Keratinocyte (primary cell): Measurements from ENCODE around the gene ZSCAN5A. TPM values are rescaled to one million over a fixed set of nuclear protein-coding genes. Genes with fewer than 3 reads are reported as not detected.
A peak's percentile ranks its signal among the peaks of the same experiment; 100 is the strongest.
"Not testable (repeated sequence)": the region's sequence is repeated elsewhere in the genome, so short reads cannot be mapped to it uniquely, and the experiment has no call there.

Experiments
- DNase-seq: peaks from one replicate; pipeline ENCODE4 v3.0.0-alpha.2; 2011; ENCODE audit warnings: low read depth, missing footprints, low spot score
- FAIRE-seq: peaks from 2 replicates; lab custom pipeline; 2011; peaks lifted over from hg19 to GRCh38; lab: Jason Lieb, UNC
- H2AFZ ChIP-seq: 2 replicates; pipeline ENCODE4 v1.6.0; 2012; ENCODE audit warnings: low read length, control low read depth, inconsistent platforms; ENCODE audit not compliant: control insufficient read depth
- H3K27ac ChIP-seq: 2 replicates; pipeline ENCODE4 v1.5.1; 2011; ENCODE audit warnings: low read length; ENCODE audit not compliant: control insufficient read depth, insufficient read depth
- H3K27me3 ChIP-seq: 3 replicates; pipeline ENCODE4 v1.6.0; 2011; ENCODE audit warnings: low read length; ENCODE audit not compliant: control insufficient read depth, insufficient read depth; ENCODE audit errors: extremely low read depth
- H3K36me3 ChIP-seq, 2 experiments: 2 replicates in 1 of 2; 3 replicates in 1 of 2; pipeline ENCODE4 v1.5.1; 2011; ENCODE audit warnings: low read length in 2 of 2, mild to moderate bottlenecking in 1 of 2; ENCODE audit not compliant: control insufficient read depth in 2 of 2, insufficient read depth in 2 of 2; ENCODE audit errors: extremely low read depth in 1 of 2
- H3K4me1 ChIP-seq: 3 replicates; pipeline ENCODE4 v1.5.1; 2011; ENCODE audit warnings: low read length; ENCODE audit not compliant: control insufficient read depth, insufficient read depth; ENCODE audit errors: extremely low read depth
- H3K4me2 ChIP-seq: 3 replicates; pipeline ENCODE4 v1.6.0; 2011; ENCODE audit warnings: low read depth, low read length; ENCODE audit not compliant: control insufficient read depth, insufficient read depth; ENCODE audit errors: extremely low read depth
- H3K4me3 ChIP-seq, 3 experiments: fragments of 200-600 bp in 1 of 3; sonication (generic) in 1 of 3; 2 replicates in 2 of 3; 3 replicates in 1 of 3; pipeline ENCODE4 v1.5.1; 2011 to 2016; ENCODE audit warnings: low read length in 3 of 3, mild to moderate bottlenecking in 3 of 3, control low read depth in 2 of 3, inconsistent platforms in 1 of 3, low read depth in 1 of 3, mixed read lengths in 1 of 3, mixed run types in 1 of 3, moderate library complexity in 1 of 3; ENCODE audit not compliant: control insufficient read depth in 2 of 3, insufficient read depth in 2 of 3; ENCODE audit errors: extremely low read depth in 1 of 3
- H3K79me2 ChIP-seq: 2 replicates; pipeline ENCODE4 v1.6.0; 2012; ENCODE audit warnings: low read length; ENCODE audit not compliant: control insufficient read depth, insufficient read depth
- H3K9ac ChIP-seq: 3 replicates; pipeline ENCODE4 v1.6.0; 2011; ENCODE audit warnings: low read length; ENCODE audit not compliant: control insufficient read depth, insufficient read depth; ENCODE audit errors: extremely low read depth
- H3K9me1 ChIP-seq: 3 replicates; pipeline ENCODE4 v1.6.0; 2011; ENCODE audit warnings: low read length; ENCODE audit not compliant: control insufficient read depth, insufficient read depth; ENCODE audit errors: extremely low read depth
- H3K9me3 ChIP-seq: 2 replicates; pipeline ENCODE4 v1.5.1; 2012; ENCODE audit warnings: low read depth, low read length; ENCODE audit not compliant: control insufficient read depth
- H4K20me1 ChIP-seq: 3 replicates; pipeline ENCODE4 v1.6.0; 2011; ENCODE audit warnings: low read length; ENCODE audit not compliant: control insufficient read depth, insufficient read depth; ENCODE audit errors: extremely low read depth
- CTCF ChIP-seq, 3 experiments: IDR thresholded peaks in 1 of 3; conservative IDR thresholded peaks in 1 of 3; optimal IDR thresholded peaks in 1 of 3; 2 replicates in 2 of 3; 3 replicates in 1 of 3; pipeline versions ENCODE3 to v1.5.1; 2011; ENCODE audit warnings: low read length in 3 of 3, mild to moderate bottlenecking in 3 of 3, moderate library complexity in 2 of 3, control low read depth in 1 of 3, inconsistent platforms in 1 of 3; ENCODE audit not compliant: insufficient read depth in 2 of 3; ENCODE audit errors: extremely low read depth in 1 of 3
- EZH2 ChIP-seq: IDR thresholded peaks from one replicate; pipeline ENCODE4 v1.6.1; 2012; ENCODE audit warnings: inconsistent platforms, mild to moderate bottlenecking, low read length, moderate library complexity
- dilution Hi-C: fragments of 300-500 bp; cut with MboI; formaldehyde crosslinking; loops from one replicate; pipeline ENCODE4 v1.7.0; 2020; ENCODE audit warnings: low sequenced_read_pairs; ENCODE audit not compliant: extremely low pct_ligation_motif_present
- polyA plus RNA-seq, 5 experiments: library from polyadenylated mRNA; depleted of rRNA in 3 of 5; stranded (reverse) in 3 of 5; stranded (forward) in 1 of 5; unstranded in 1 of 5; fragments of >200 nt; gene quantifications; 1 replicate in 1 of 5; 2 replicates in 3 of 5; 3 replicates in 1 of 5; pipeline versions ENCODE4 v1.2.1 to v1.2.3, GENCODE V29; 2011 to 2012; ENCODE audit warnings: missing spikeins in 2 of 5, low read depth in 1 of 5, low replicate concordance in 1 of 5

ZSCAN5A gene
- polyA plus RNA-seq, 1 donor (not counting 4 experiments of a cell fraction or from before 2014, with no cell fraction given), result 6.1 TPM

- FAIRE-seq, H3K36me3 ChIP-seq, H3K9me1 ChIP-seq, DNase-seq, dilution Hi-C loops, H4K20me1 ChIP-seq, H3K27ac ChIP-seq, H3K4me2 ChIP-seq, H2AFZ ChIP-seq, H3K27me3 ChIP-seq, H3K9ac ChIP-seq, H3K4me3 ChIP-seq, H3K9me3 ChIP-seq, H3K79me2 ChIP-seq, H3K4me1 ChIP-seq: not testable (repeated sequence)
Measured at GRCh38 chr19:56245764-56246163, 68.9 kb downstream of the ZSCAN5A start.

GRCh38 chr19:56245121-56245740, 69.4 kb downstream of the ZSCAN5A start:
- Histone ChIP-seq H3K4me2 (no peak overlapping the region), H3K9me1 (no peaks in the 10 kb centered on the region), H3K4me3 (no peak overlapping the region), H2AFZ (no peak overlapping the region), H3K27me3 (no peaks in the 10 kb centered on the region), H3K4me1 (peaks cover 5% of the 10 kb centered on the region), H3K79me2 (no peaks in the 10 kb centered on the region), H3K9me3 (no peaks in the 10 kb centered on the region), H3K27ac (no peak overlapping the region), H3K9ac (no peak overlapping the region), H4K20me1 (no peaks in the 10 kb centered on the region), H3K36me3 (no peaks in the 10 kb centered on the region)
- DNase-seq (no peak), FAIRE-seq (peak; percentile 78)
- TF ChIP-seq EZH2, result no peak
- no peak for TF ChIP-seq CTCF (optimal IDR thresholded peaks at IDR 0.05 in 1 of 3, IDR thresholded peaks at IDR 0.05 in 1 of 3, conservative IDR thresholded peaks at IDR 0.05 in 1 of 3; ENCODE audit: extremely low read depth in 1 of 3, insufficient read depth in 2 of 3, low read length in 3 of 3)
- dilution Hi-C loops, result no loop called here

- no peaks in the 10 kb centered on the region for H3K9me3 ChIP-seq
- TF ChIP-seq EZH2 (no peak), CTCF (optimal IDR thresholded peaks at IDR 0.05 in 1 of 3, IDR thresholded peaks at IDR 0.05 in 1 of 3, conservative IDR thresholded peaks at IDR 0.05 in 1 of 3; ENCODE audit: extremely low read depth in 1 of 3, insufficient read depth in 2 of 3, low read length in 3 of 3) (no peak)
- no peak overlapping the region for H2AFZ ChIP-seq
- DNase-seq (no peak), FAIRE-seq (no peak)
- H3K9me1 ChIP-seq, result no peaks in the 10 kb centered on the region
- no peaks in the 10 kb centered on the region for H3K79me2 ChIP-seq
- H3K9ac ChIP-seq, result no peak overlapping the region
- no peak overlapping the region for H3K4me2 ChIP-seq
- no peaks in the 10 kb centered on the region for H3K36me3 ChIP-seq
- no peaks in the 10 kb centered on the region for H4K20me1 ChIP-seq
- no peak overlapping the region for H3K27ac ChIP-seq
- dilution Hi-C loops, result no loop called here
- H3K4me1 ChIP-seq, result no peaks in the 10 kb centered on the region
- no peak overlapping the region for H3K4me3 ChIP-seq
- no peaks in the 10 kb centered on the region for H3K27me3 ChIP-seq
Measured at GRCh38 chr19:56223481-56223880, 91.2 kb downstream of the ZSCAN5A start.
